GM12878 (cell line): ENCODE results near the gene MYDGF. TPM values are rescaled to one million over a fixed set of nuclear protein-coding genes. Genes with fewer than 3 reads are reported as not detected.
A peak's percentile ranks its signal among the peaks of the same experiment; 100 is the strongest.

Experiments
- ATAC-seq: fragments of 200-7000 bp; cut with Tn5 transposase; 3 replicates; pipeline ENCODE4 v1.9.1; 2020; ENCODE audit warnings: mild to moderate bottlenecking, moderate library complexity
- BruUV-seq: library from RNA; stranded (reverse); fragments of 400-500 nt; replicated peaks from 2 replicates; lab custom pipeline; 2021; lab: Mats Ljungman, UMichigan
- CTCF ChIA-PET: fragments of 300-600 bp; sonication (Branson Sonifier 250); formaldehyde crosslinking; extraction: SDS; loops from one replicate; lab custom pipeline; 2021; ENCODE audit warnings: inconsistent platforms; lab: Yijun Ruan, JAX
- POLR2A ChIA-PET: fragments of 350-600 bp; formaldehyde crosslinking; extraction: SDS; loops from one replicate; lab custom pipeline; 2021; ENCODE audit warnings: inconsistent platforms; lab: Charles Lee
- RAD21 ChIA-PET: fragments of 300-600 bp; sonication (Branson Sonifier 250); formaldehyde crosslinking; loops from one replicate; lab custom pipeline; 2023; ENCODE audit warnings: antibody characterized with exemption; ENCODE audit not compliant: unreplicated experiment; lab: Charles Lee
- SMC1A ChIA-PET: fragments of 300-600 bp; sonication (Branson Sonifier 250); formaldehyde crosslinking; loops from one replicate; lab custom pipeline; 2023; ENCODE audit not compliant: unreplicated experiment, uncharacterized antibody; lab: Charles Lee
- DNase-seq: peaks from one replicate; pipeline ENCODE4 v3.0.0-alpha.2; 2011; ENCODE audit warnings: low read depth, low spot score
- FAIRE-seq: peaks from 3 replicates; lab custom pipeline; 2011; peaks lifted over from hg19 to GRCh38; lab: Jason Lieb, UNC
- H2AFZ ChIP-seq: 2 replicates; pipeline ENCODE4 v1.6.0; 2011; ENCODE audit warnings: low read depth, low read length, control low read depth; ENCODE audit not compliant: control insufficient read depth
- H3K27ac ChIP-seq: 2 replicates; pipeline ENCODE4 v1.5.1; 2011; ENCODE audit warnings: control low read depth; ENCODE audit not compliant: control insufficient read depth, insufficient read depth
- H3K27me3 ChIP-seq, 2 experiments: replicated peaks in 1 of 2; 2 replicates each; pipeline versions ENCODE4 v1.6.0 to v1.6.1; 2011; ENCODE audit warnings: low read length in 1 of 2; ENCODE audit not compliant: control insufficient read depth in 2 of 2, insufficient read depth in 2 of 2
- H3K36me3 ChIP-seq, 2 experiments: 2 replicates each; pipeline ENCODE4 v1.5.1; 2011; ENCODE audit warnings: low read length in 1 of 2; ENCODE audit not compliant: control insufficient read depth in 2 of 2, insufficient read depth in 2 of 2
- H3K4me1 ChIP-seq: 2 replicates; pipeline ENCODE4 v1.6.1; 2011; ENCODE audit warnings: mild to moderate bottlenecking, low read length, moderate library complexity, mixed read lengths; ENCODE audit not compliant: control insufficient read depth, insufficient read depth
- H3K4me2 ChIP-seq: 2 replicates; pipeline ENCODE4 v1.6.0; 2011; ENCODE audit warnings: control low read depth; ENCODE audit not compliant: control insufficient read depth, insufficient read depth
- H3K4me3 ChIP-seq: fragments of 200-600 bp; sonication (generic); 2 replicates; pipeline ENCODE4 v1.5.1; 2016
- H3K79me2 ChIP-seq: 2 replicates; pipeline ENCODE4 v1.6.0; 2011; ENCODE audit warnings: low read length; ENCODE audit not compliant: control insufficient read depth, insufficient read depth
- H3K9ac ChIP-seq: 2 replicates; pipeline ENCODE4 v1.8.0; 2011; ENCODE audit warnings: low read length, control low read depth, mixed read lengths; ENCODE audit not compliant: control insufficient read depth, insufficient read depth
- H3K9me3 ChIP-seq: replicated peaks from 3 replicates; pipeline ENCODE4 v1.5.1; 2011; ENCODE audit warnings: mild to moderate bottlenecking, low read length; ENCODE audit not compliant: control insufficient read depth, insufficient read depth
- H4K20me1 ChIP-seq: 2 replicates; pipeline ENCODE4 v1.6.0; 2011; ENCODE audit not compliant: control insufficient read depth, insufficient read depth
- BMI1 ChIP-seq: fragments of 450-650 bp; IDR thresholded peaks from 2 replicates; pipeline ENCODE4 v1.6.1; 2016; ENCODE audit warnings: mild to moderate bottlenecking, moderate library complexity, borderline replicate concordance
- CHD2 ChIP-seq: IDR thresholded peaks from 2 replicates; pipeline ENCODE4 v1.6.1; 2011; ENCODE audit warnings: low read depth, low read length, improper control_type of control experiment, borderline replicate concordance
- CREM ChIP-seq: IDR thresholded peaks from 2 replicates; pipeline ENCODE4 v1.6.1; 2014; ENCODE audit warnings: antibody characterized with exemption, low read depth
- E4F1 ChIP-seq: fragments of 450-650 bp; IDR thresholded peaks from 2 replicates; pipeline ENCODE4 v1.6.1; 2018; ENCODE audit warnings: borderline replicate concordance, mild to moderate bottlenecking; ENCODE audit not compliant: partially characterized antibody
- EGR1 ChIP-seq, 2 experiments: IDR thresholded peaks; 1 replicate in 1 of 2; 2 replicates in 1 of 2; pipeline ENCODE4 v1.6.1; 2011 to 2012; ENCODE audit warnings: low read depth in 2 of 2, low read length in 2 of 2, borderline replicate concordance in 1 of 2, mild to moderate bottlenecking in 1 of 2, moderate library complexity in 1 of 2
- ESRRA ChIP-seq: IDR thresholded peaks from 2 replicates; pipeline ENCODE4 v1.6.1; 2012; ENCODE audit warnings: mild to moderate bottlenecking, low read length, improper control_type of control experiment
- HDAC2 ChIP-seq: fragments of 200-600 bp; sonication (generic); IDR thresholded peaks from 2 replicates; pipeline ENCODE4 v1.6.1; 2017
- HDAC6 ChIP-seq: fragments of 200-600 bp; sonication (generic); IDR thresholded peaks from one replicate; pipeline ENCODE4 v1.8.0; 2017; ENCODE audit warnings: antibody characterized with exemption; ENCODE audit not compliant: unreplicated experiment
- IRF3 ChIP-seq: fragments of 450-650 bp; IDR thresholded peaks from 2 replicates; pipeline ENCODE4 v1.6.1; 2014; ENCODE audit warnings: mild to moderate bottlenecking
- MYB ChIP-seq: fragments of 150-350 bp; IDR thresholded peaks from 2 replicates; pipeline ENCODE4 v1.6.1; 2014; ENCODE audit warnings: mild to moderate bottlenecking, low read depth, low read length, borderline replicate concordance
- PAX8 ChIP-seq: fragments of 450-650 bp; IDR thresholded peaks from 2 replicates; pipeline ENCODE4 v1.6.1; 2017; ENCODE audit warnings: mild to moderate bottlenecking, moderate library complexity
- PKNOX1 ChIP-seq: fragments of 450-650 bp; IDR thresholded peaks from 2 replicates; pipeline ENCODE4 v1.6.1; 2016; ENCODE audit warnings: mild to moderate bottlenecking
- ZBTB40 ChIP-seq: fragments of 450-650 bp; IDR thresholded peaks from 2 replicates; pipeline ENCODE4 v1.6.1; 2016; ENCODE audit warnings: mild to moderate bottlenecking, moderate library complexity, borderline replicate concordance
- ZNF217 ChIP-seq: fragments of 450-650 bp; IDR thresholded peaks from 2 replicates; pipeline ENCODE4 v1.6.1; 2017; ENCODE audit warnings: antibody characterized with exemption, mild to moderate bottlenecking
- WGBS: methylation state at CpG from one replicate; pipeline ENCODE4 v1.1.6; 2016; ENCODE audit warnings: low lambda C conversion rate; ENCODE audit not compliant: insufficient replicate concordance, insufficient coverage; ENCODE audit errors: missing lambda C conversion rate; 5-methylcytosine and 5-hydroxymethylcytosine counted together
- in situ Hi-C: fragments of 300-500 bp; cut with MboI; formaldehyde crosslinking; loops from 9 replicates; pipeline ENCODE4 v1.14.3; 2018; ENCODE audit warnings: mixed read lengths
- intact Hi-C: fragments of 100-400 bp; cut with micrococcal nuclease; formaldehyde crosslinking; loops from one replicate; pipeline ENCODE4 v1.14.2; 2022; ENCODE audit not compliant: unreplicated experiment
- polyA plus RNA-seq, 11 experiments: library from polyadenylated mRNA; depleted of rRNA in 4 of 11; unstranded in 6 of 11; stranded (reverse) in 5 of 11; fragments of >200 nt; fragmentation: Nextera tagmentation in 4 of 11; fragmentation: Illumina TruSeq in 1 of 11; extraction: Ambion mirVana in 4 of 11; extraction: Trizol in 1 of 11; gene quantifications; 1 replicate in 1 of 11; 2 replicates in 10 of 11; pipeline versions ENCODE4 v1.2.1 to v1.2.3, GENCODE V29; 2011 to 2016; ENCODE audit warnings: inconsistent platforms in 2 of 11, missing spikeins in 2 of 11, low read depth in 1 of 11
- total RNA-seq, 4 experiments: library from RNA; depleted of rRNA in 3 of 4; stranded (reverse); fragments of >200 nt in 3 of 4; fragmentation: Illumina TruSeq in 1 of 4; extraction: Trizol in 1 of 4; gene quantifications; 2 replicates each; pipeline versions ENCODE4 v1.2.1 to v1.2.3, GENCODE V29; 2013 to 2021

MYDGF gene
- total and polyA plus RNA-seq, 10 of the 15 experiments (the other 5 are each of a cell fraction or from before 2014, with no cell fraction given) = 2.3 to 196 (median 57.5) TPM

- TF ChIP-seq IRF3 (no peak), ZNF217 (no peak), EGR1 (IDR thresholded peaks at IDR 0.05; ENCODE audit: borderline replicate concordance in 1 of 2, low read depth in 2 of 2, low read length in 2 of 2) (no peak), CREM (no peak)
- TF ChIP-seq, all 136 proteins: peak for 0
Observed at GRCh38 chr19:4622695-4623421, 47.3 kb downstream of the MYDGF start (continued).

GRCh38 chr19:4620675-4621074 lies 49.5 kb downstream of the MYDGF start:
- Histone ChIP-seq H3K4me1 (no peaks in the 10 kb centered on the region), H3K27me3 (no peaks in the 10 kb centered on the region), H3K79me2 (no peaks in the 10 kb centered on the region), H3K9me3 (no peaks in the 10 kb centered on the region), H4K20me1 (no peaks in the 10 kb centered on the region), H3K36me3 (no peaks in the 10 kb centered on the region), H3K4me2 (no peak overlapping the region), H3K27ac (no peak overlapping the region), H3K9ac (no peak overlapping the region), H2AFZ (no peak overlapping the region), H3K4me3 (no peak overlapping the region)
- ChIA-PET RAD21 (no interaction called here), CTCF (interaction anchor here (0.6 to 1.0 kb wide), 2 partner anchors 12 to 114 kb away, joined by 3 read pairs; no protein-coding TSS in a partner anchor), SMC1A (no interaction called here), POLR2A (no interaction called here)
- intact Hi-C loops (no loop called here), in situ Hi-C loops (no loop called here)
- no TSS peak for BruUV-seq
- WGBS = 46% methylated on average over 2 of the region's 2 CpGs
- ATAC-seq = no peak
- DNase-seq = no peak
- no peak for FAIRE-seq
- no peak for TF ChIP-seq MYB
- TF ChIP-seq PKNOX1 = peak; percentile 34; the same call in 1 of the 2 replicates
- no peak for TF ChIP-seq HDAC6
- peak; percentile 77 for TF ChIP-seq BMI1
- no peak for TF ChIP-seq PAX8
- no peak for TF ChIP-seq ZBTB40
- no peak for TF ChIP-seq HDAC2
- TF ChIP-seq E4F1 = no peak
- no peak for TF ChIP-seq CHD2
- no peak for TF ChIP-seq ESRRA
